ENCODE data around the gene BLID.

BLID gene

DNA sequence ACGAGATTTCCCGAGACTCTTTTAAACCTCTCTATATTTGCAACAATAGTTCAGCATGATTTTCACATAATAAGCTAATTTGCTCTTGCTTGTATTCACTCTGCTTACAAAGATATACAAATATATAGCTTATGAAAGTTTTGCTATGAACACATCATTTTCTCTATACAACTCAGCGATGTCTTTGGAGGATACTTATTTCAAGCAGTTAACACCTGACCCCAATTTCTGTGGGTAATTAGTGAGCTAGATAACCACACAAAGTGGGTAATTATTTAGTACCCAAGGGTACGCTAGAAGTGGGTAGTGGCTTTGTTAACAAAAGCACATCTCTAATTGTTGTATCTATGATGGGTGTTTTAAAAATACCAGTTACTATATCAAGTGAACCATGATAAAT lies 12.3 kb downstream of the BLID start:
- no peak for DNase-seq

DNA sequence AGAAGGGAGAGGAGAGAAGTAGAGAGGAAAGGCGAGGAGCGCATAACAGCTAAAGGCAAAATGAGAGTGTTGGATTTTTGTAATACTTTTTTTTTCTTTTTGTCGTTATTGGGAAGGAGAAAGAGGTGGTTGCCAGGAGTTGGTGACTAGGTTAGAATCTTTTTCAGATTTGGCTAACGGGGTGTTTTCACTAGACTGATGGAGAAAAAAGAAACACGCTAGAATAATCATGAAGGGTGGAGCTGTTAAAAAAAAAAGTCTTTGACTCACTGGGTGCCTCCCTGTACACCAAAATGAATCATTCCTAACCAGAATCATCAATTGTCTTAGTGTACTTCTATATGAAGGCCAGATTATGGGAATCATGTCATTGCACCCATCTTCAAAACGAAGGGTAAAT lies 12.7 kb downstream of the BLID start:
- DNase-seq = no peak

DNA sequence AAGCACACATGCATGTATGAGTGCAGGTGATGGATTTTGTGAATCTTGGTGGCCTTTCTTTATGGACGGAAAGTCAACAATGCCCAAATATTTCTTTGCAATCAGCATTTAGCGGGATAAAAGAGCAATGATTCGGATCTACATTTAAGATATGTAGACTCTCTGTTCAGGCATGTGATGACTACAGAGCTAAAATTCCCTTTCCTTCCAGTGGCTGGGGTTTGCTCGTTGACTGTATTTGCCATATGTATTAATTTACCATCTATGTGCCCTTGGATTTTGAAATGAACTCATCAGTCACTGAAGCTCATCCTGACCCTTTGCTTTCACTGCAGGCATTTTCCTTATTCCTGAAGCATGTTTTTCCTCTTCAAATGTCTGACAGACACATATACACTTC lies 13.6 kb downstream of the BLID start:
- no peak for DNase-seq

DNA sequence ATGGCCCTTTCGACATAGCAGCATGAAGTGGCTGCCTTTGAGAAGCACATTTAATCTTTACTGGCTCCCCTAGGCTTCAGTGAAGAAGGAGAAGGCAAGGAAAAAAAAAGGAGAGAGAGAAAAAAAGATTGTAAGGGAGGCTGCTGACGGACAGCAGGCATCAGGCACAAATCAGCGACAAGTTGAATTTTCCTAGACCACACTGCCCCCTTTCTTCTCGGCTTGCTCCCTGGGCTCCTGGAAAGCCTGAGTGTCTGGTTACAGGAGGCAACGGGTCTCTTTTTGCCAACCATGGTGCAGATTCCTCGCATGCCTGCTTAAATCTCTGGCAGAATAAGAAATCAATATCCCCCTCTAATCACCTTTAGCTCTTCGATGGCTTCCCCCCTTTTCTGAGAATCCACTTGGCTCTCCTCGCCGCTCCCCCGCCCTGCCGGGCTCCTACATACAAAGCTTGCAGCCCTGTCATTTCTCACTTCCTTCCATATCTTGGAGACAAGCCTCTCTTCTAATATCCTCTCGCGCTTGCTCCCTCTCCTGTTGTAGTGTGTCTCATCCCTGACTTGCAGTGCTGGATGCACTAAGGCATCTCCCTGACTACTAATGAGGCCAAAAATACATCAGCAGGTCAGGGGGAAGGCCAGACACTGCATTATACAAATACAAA lies 14.3 kb downstream of the BLID start:
- no peak for DNase-seq

DNA sequence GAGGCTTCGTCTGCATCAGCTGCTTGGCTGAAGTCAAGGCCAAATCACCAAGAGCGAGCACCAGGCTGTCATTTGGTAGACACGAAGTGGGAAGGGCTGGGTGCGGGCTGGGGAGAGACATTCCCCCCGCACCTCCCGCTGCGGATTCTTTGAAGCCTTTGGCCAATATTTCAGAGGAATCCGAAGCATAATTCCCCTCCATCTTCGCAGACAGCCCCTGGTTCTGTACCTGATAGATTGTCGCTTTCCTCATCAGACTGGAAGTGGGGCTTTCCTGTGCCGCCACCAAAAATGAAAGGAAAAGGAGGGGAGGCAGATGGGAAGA lies 15.3 kb downstream of the BLID start:
- DNase-seq = no peak

DNA sequence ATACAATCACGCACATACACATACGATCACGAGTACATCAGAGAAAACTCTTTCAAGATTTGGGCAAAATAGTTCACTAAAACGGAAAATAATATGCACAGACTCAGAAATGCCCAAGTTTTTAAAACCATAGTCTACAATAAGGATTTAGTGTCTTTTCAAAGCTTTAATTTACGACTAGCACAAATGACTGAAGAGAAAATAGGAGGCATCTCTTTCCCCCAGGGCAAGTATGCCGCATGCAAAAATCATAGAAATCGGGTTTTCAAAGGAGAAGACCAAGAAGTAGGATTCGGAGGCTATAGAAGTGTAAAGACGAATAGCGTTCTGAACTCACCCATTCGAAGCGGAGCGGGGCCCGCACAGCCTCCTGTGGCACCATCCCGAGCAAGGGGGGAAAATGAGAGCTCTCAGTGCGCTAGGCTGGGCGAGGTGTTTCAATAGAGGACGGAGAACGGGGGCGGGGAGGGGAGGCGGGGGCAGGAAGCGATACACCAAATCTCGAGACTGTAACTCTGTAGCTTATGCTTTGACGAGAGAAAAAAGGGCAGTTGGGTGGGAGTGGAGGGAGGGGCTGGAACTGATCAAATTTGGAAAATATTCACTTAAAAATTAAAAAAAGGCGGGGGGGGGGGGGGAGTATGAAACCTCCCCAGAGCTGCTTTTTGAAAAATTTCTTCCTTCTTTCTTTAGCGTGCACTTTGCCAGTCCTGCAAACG lies 15.8 kb downstream of the BLID start:
- DNase-seq = no peak

DNA sequence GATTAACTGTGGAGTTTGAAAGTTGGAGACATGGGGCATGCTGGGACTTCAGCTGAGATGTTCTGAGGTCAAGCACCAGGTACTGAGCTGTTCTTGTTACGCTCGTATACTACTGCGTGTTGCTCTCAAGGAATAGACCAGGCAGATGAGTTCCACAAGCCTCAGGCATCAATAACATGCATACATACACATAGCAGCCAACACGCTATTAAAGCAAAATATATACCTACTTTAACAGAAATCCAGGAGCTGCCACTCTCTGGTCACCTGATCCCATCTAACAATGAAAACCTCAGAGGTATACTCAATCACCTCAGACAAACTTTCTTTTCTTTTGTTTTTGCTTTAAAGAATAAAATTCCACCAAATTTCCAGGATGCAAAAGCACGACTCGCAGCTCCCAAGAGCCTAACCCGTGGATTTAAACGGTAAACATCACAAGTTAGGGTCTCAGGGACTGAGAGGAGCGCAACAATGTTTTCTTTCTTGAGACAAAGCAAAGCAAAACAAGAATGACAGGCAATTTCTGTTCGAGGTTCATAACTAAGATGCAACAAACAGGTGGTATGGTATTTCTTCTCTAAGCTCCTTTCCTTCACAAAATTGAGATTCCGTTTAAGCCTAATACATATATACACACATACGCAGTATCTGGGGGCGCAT lies 16.5 kb downstream of the BLID start:
- DNase-seq = no peak

DNA sequence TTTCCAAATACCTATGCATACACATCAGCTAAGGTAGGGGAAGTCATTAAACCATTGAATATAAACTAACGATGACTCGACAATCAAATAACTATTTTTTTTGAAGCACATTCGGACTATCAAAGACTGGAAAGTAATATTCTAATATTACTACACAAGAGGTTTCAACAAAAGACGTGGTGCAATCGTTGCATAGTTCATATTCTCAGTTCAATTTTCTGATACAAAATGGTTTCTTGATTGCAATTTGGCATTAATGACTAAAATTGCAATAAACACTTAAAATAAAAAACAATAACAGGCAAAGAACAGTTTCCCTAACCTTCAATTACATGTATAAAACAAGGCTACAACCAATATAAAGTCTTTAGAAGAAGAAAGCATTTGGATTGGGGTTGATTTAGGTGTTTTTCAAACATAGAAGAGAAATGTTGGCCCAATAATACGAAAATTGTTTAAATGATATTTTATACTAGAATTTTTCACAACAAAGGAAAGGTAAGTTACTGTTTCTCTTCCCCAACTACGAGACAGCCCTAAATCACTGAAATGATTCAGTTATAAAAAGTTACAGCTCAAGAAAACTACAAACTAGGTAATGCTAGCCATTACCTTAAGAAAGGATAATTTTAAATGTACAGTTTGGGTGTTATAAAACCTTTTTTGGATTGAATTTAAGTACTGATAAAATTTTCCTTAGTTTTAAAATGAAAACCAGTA lies 17.6 kb downstream of the BLID start:
- DNase-seq = no peak

DNA sequence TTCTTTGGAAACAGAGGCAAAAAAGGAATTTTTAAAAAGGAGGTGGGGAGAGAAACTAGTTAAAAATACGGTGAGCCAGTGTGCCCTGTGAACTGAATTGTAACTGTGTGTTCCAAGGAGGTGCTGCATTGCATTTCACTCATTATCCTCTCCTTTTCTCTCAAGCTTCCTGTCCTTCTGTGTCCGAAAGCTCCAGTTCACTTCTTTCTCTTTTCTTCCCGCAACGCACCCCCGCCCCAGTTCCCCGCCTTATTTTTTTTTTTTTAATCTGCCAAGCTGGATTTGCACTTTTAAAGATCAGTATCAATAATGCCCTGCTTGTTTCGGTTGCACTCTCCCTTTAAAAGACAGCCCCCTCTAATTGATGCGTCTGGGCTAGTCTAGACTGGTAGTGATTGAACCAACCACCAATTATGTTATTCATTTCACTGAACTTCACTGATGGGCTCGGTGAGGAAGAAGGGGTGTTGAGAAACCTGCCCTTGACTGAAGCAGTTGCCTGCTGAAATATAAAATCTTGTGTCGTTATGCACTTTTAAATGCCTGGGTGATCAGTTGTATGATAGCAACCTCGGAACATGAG lies 18.5 kb downstream of the BLID start:
- no peak for DNase-seq

DNA sequence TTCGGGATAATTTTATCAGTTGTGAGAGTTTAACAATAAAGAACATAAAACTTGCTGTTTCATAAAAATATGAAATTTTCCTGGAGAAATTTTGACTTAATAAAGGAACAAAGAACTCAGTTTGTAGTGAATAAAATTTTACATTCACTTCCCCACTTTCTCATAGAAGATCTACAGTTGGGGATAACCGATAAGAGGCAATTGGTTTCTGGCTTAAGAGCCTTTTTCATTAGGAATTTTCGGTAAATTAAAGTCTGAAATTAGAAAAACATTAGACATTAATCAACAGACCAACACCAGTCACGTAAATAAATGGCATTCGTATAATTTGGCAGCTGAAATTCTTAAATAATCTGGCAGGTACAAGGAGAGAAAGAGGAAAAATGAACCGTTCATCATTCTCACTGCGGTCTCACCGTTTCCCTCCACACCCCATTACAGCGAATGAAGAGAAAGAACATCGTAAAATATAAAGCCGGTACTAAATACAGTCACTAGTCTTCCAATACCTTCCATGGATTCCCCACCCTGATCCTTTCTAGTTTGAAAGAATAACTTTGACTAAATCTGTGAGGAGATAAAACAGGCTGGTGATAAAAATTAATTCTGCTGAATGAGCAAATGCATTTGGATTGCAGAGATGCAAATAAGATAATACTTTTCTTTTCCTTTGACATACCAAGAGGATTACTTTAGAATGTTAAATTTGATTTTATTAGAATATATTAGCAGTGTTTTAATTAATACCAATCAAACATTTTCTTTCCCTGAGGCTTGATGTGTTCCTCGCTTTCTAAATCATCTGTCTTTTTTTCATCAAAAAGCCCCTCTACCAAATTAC lies 19.5 kb downstream of the BLID start:
- no peak for DNase-seq

DNA sequence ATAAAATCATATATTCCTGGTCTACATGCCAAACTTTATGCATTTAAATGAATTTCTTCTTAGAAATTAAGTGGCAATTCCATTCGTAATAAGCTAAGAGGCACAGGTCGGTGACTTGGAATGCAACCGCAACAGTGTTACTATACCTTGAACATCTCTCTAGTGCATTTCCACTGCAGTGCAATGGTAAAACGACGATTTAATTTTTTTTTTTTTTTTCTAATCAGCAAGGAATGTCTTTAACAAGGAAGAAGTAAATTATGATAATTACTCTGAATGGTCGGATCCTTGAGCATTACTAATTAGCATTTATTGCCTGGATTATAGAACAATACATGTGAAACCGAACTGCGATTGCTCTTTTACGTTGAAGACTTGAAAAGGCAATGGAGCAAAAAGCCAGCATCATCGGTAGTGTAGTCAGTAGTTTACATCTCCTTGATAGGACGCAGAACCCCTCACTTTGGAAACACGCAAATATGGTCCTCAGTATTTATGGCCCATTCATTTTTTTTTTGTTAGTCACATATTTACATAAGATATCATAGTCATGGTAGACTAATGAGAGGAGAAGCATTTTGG lies 20.2 kb downstream of the BLID start:
- no peak for DNase-seq

DNA sequence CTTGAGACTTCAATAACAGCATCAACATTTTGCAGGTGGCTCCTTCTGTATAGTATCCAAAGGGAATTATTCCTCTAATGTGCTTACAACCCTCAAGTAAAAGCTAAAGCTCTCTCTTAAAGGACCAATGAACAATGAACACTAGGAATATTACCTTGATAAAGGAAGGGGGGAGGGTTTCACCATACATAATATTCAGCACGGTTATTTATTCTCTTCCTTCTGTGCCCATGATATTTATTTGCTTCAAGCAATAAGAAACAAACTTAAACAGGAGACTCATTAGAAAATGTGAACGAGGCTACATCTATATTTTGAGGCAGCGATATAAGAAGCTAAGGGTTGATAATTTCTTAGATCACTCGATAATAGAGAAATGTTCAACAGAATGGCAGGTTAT lies 21.2 kb downstream of the BLID start:
- no peak for DNase-seq

DNA sequence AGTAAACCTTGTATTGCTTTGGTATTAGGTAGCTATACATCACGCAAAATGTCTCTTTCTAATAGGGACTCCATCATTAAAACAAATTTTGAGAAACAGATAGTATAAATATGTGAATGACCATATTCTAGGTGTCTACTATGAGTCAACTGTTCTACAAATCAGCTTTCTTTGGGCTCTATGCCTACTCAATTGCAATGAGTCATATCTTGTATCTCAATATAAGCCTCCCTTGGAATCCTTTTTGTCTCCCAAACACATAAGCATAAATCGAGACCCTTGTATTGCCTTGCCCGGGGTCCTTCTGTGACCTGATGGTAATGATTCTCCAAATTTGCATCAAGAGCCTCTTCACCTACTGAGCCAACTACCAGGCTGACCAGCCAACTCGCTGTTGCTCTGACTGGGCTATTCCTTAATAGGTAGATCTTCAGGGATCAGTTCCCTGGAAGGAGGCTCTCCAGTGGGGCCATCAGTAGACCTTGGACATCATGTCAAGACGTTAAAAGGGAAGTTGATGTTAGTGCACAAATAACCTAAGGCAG lies 22.2 kb downstream of the BLID start:
- no peak for DNase-seq

DNA sequence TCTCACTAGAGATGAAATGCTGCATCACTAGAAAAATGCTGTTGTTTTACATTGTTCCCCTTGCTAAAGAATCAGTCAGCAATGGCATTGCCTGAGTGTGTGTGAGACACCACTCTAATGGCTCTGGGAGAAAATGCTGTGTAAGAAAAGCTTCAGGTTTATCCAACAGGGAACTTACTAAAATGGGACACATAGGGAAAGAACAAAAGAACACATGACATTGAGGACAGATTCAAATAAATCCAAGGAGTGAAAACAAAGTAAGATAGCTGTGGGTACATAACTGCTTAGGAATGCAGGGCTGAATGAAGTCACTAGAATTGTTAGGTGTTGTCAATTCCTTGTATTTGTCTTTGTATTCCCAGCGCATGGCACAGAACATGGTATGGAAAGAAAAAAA lies 24.2 kb downstream of the BLID start:
- no peak for DNase-seq

DNA sequence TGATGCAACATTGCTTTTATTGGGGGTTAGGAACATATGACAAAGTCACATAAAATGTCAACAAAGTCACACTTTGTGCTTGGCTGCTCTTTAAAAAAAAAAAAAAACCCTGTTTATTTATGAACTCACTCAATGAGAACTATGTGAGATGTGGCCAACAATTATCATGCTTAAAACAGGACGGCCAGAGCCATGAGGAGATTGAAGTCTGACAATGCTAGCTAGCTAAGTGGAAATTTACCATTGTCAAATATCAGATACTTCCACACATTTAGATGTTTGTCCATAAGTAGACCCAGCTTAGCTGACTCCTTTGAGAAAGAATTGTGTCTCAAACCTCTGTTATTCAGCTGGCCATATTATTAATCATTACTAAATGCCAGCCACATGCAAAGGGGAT lies 26.9 kb downstream of the BLID start:
- DNase-seq = no peak

DNA sequence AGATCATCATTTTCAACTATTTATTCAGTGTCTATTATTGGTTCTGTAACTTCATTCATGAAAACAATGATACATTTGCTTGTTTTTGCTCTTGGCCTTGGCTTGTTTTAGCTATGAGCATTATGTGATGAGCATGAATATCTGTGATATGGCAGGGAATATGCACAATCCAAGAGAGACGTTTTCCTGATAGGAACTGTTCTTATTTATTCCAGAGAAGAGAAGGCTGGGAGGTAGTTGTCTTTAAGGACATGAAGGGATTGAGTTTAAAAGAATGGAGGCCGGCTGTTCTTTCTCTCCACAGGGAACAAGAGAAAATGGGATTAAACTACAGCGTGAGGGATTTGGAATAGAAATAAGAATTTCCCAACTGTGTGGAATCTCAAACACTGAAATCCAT lies 30.3 kb downstream of the BLID start:
- no peak for DNase-seq

DNA sequence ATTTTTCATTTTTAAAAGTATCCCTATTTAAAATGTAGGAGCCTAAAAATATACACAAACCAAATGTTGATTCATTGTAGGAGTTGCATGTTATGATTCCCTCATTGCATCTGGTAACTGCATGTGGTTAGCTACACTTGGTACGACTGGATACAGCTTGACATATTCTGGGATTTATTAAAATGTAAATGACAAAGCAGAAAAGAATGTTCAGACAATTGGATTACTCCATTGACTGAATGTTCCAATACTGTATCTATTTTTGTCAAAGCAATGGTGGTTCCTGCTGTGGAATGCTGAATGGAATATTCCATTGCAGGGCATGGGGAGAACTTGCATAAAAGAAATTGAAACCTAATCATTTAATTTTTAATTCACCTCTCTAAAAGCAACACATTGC lies 30.8 kb downstream of the BLID start:
- no peak for DNase-seq

DNA sequence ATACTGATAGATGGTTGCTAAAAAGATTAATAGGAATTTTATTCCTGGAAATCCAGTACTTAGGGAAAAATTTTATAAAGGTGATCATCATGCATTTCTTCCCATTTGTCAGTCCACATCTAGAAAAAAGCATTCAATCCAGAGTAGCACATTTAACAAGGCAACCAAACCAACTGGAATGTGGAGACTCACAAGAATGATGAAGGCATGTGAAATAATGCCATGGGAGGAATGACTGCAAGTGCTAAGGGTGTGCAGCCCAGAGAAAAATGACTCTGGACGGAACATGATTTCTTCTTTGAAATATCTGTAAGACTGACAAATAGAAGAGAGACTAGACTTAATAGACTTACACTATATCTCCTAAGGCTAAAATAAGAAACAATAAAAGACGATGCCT lies 33.8 kb downstream of the BLID start:
- no peak for DNase-seq

DNA sequence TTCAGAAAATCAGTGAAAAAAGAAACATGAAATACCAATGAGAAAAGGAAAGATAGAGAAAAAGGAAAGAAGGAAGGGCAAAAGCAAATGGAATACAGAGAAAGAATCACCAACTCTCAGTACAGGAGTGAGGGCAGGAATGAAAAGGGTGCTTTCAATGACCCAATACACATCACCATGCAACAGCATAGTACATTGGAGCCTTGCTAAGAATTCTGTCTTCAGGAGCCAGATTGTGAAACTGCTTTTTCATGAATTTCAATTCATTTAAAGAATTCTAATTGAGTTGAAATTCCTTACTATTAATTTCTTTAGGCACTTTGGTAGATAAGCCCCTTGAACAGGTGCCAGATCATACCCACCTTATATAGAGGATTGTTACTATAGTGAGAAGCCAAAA lies 34.9 kb downstream of the BLID start:
- DNase-seq = no peak

DNA sequence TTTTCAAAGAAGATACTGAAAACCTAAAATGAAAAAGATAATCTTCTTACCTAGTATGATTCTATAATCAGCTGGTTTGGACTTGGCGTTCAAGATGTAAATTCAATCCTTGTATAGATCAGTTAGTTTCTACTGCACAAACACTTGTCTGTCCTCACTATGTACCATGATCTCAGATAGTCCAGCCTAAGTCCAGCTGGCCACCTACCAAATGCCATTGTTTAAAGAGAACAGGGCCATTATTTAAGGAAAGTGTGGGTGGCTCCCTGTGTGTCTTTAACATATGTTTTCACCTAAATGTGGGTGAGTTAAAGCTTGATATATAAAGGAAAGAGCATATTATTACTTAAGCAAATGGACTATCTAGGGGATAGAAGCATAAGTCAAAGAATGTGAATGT lies 38.6 kb downstream of the BLID start:
- DNase-seq = no peak

DNA sequence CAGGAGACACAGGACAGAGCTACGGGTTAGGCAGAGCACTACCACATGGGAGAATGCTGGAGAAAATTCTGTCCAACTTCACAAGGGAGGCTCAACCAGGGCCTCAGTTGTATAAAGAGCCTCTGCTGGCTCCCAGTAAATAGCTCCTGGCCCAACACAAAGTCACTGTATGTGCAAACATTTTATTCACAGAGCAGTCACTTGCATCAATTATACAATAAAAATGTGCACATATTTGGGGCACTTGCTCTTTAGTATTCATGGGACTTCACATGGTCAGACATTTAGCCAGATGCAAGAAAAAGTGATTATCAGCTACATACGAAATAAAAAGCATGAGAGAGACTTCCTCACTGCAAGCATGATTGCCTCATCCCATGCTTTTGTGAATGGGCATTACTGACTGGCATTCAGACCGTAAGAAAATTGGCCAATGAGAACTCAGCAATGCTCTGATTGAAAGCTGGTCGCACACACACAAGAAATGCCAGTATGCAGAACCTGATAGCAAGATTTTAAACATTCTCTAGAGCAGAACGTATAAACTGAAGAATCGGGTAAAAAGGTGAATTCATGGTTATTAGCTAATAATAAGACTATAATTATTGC lies 39.4 kb downstream of the BLID start:
- DNase-seq = no peak

DNA sequence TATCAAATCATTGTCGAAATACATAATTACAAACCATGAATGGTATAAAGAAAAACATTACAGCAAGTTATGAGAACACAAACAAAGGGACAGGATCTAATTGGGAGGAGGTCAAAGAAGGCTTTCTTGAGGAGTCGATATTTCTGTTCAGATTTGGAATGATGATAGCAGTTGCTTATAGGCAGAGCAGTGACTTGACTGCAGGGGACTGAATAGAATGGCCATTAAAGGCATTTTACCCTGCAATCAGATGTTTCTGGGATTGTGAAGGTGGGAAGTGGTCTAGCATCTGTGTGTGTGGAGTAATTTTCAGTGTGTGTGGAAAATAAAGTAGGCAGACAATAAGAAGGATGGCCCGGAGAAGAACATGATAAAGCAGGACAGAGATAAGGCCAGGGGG lies 41.0 kb downstream of the BLID start:
- DNase-seq = no peak

Data from activated CD4-positive, alpha-beta T cell treated with anti-CD3 and anti-CD28 coated beads for 1 hour (primary cell).